Upper lobe of left lung (tissue), 4 donors: ENCODE data around the gene C1QTNF12.

Experiments
- POLR2AphosphoS5 ChIP-seq, 2 donors: sonication (generic); formaldehyde crosslinking; IDR thresholded peaks; one replicate each; pipeline ENCODE4 v1.5.1; 2017; ENCODE audit warnings: antibody characterized with exemption in 2 of 2
- TF ChIP-seq, protein P1 (sequence below), 6 experiments: fragments of 450-650 bp in 4 of 6; fragments of 200-600 bp in 2 of 6; sonication (generic) in 2 of 6; IDR thresholded peaks; one replicate each; pipeline ENCODE4 v1.5.1; 2016 to 2019; ENCODE audit warnings: antibody characterized with exemption in 6 of 6

DNA sequence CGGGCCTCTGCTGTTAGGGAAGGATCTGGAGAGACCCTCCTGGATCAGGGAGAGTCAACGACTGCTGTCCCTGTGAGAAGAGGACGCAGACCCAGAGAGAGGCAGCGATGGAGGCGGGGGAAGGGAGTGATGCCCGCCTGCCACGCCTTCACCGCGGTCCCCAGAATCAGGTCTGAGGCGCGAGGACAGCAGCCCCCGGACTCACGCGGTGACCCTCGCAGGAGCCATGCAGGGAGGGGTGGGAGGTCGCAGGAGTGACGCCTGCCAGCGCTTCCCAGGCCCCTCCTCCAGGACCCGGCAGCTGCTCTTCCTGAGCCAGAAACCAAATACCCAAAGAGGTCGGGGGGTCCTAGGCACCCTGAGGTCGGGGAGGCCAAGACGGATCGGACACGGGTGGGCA lies 26.3 kb downstream of the C1QTNF12 start:
- TF ChIP-seq, protein P1, sequence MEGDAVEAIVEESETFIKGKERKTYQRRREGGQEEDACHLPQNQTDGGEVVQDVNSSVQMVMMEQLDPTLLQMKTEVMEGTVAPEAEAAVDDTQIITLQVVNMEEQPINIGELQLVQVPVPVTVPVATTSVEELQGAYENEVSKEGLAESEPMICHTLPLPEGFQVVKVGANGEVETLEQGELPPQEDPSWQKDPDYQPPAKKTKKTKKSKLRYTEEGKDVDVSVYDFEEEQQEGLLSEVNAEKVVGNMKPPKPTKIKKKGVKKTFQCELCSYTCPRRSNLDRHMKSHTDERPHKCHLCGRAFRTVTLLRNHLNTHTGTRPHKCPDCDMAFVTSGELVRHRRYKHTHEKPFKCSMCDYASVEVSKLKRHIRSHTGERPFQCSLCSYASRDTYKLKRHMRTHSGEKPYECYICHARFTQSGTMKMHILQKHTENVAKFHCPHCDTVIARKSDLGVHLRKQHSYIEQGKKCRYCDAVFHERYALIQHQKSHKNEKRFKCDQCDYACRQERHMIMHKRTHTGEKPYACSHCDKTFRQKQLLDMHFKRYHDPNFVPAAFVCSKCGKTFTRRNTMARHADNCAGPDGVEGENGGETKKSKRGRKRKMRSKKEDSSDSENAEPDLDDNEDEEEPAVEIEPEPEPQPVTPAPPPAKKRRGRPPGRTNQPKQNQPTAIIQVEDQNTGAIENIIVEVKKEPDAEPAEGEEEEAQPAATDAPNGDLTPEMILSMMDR (IDR thresholded peaks at IDR 0.05), result no peak
- TF ChIP-seq POLR2AphosphoS5 (IDR thresholded peaks at IDR 0.05), result no peak
